GM12875 (cell line): Measurements from ENCODE around the gene COL16A1.

Experiments used
- H3K4me3 ChIP-seq: one replicate; pipeline ENCODE4 v1.5.1; 2011; ENCODE audit warnings: low read depth, low read length, control low read depth
- TF ChIP-seq, protein P1 (sequence below): IDR thresholded peaks from 2 replicates; pipeline ENCODE4 v1.5.1; 2011; ENCODE audit warnings: low read depth, mild to moderate bottlenecking, control low read depth, inconsistent platforms, low read length, moderate library complexity, borderline replicate concordance; ENCODE audit not compliant: insufficient read depth

COL16A1 gene

DNA sequence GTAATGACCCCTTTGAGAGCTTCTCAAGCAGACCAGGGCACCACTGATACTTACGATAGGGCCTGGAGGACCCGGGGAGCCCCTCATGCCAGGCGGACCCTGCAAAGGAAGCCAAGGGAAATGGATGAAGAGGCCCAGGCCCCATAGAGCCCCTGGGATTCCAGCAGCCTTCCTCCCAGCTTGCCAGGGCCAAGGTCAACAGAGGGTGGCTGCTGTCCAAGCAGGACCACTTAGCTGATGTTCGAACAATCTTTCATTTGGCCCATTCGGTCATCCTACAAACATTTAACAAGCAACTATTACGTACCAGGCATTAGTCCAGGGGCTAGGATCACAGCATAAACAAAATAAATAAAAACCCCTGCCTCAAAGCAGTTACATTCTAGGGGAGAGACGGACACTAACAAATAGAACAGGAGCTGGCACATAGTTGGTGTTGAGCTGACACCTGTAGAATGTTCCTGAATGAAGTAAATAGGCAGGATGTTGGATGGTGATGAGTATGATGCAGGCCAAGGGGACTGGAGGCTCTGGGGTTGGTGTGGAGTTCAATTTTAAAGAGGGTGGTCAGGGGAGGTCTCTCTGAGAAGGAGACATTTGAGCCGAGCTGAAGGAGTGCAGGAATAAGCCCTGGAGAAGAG is 32.1 kb downstream of the COL16A1 start:
- TF ChIP-seq, protein P1, sequence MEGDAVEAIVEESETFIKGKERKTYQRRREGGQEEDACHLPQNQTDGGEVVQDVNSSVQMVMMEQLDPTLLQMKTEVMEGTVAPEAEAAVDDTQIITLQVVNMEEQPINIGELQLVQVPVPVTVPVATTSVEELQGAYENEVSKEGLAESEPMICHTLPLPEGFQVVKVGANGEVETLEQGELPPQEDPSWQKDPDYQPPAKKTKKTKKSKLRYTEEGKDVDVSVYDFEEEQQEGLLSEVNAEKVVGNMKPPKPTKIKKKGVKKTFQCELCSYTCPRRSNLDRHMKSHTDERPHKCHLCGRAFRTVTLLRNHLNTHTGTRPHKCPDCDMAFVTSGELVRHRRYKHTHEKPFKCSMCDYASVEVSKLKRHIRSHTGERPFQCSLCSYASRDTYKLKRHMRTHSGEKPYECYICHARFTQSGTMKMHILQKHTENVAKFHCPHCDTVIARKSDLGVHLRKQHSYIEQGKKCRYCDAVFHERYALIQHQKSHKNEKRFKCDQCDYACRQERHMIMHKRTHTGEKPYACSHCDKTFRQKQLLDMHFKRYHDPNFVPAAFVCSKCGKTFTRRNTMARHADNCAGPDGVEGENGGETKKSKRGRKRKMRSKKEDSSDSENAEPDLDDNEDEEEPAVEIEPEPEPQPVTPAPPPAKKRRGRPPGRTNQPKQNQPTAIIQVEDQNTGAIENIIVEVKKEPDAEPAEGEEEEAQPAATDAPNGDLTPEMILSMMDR, result no peak
- no peak overlapping the region for H3K4me3 ChIP-seq

DNA sequence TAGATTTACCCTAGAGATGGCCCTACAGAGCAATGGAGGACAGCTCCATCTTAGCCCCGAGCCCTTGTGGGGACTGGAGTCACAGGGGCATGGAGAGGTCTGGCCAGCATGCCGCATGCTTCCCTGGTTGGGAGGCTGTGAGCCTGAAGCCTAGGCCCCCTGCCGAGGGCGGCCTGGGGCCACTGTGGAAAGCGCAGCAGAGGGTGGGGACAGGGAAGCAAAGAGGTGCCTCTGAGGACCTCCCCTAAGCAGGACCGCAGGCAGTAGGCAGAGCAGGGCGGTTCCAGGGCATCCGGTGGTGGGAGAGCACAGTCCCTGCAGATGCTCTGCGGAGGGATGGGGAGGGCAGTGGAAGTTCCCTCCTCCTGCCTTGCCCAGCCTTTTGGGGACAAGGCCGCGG is 32.7 kb downstream of the COL16A1 start:
- no peak overlapping the region for H3K4me3 ChIP-seq
- TF ChIP-seq, protein P1, result no peak

DNA sequence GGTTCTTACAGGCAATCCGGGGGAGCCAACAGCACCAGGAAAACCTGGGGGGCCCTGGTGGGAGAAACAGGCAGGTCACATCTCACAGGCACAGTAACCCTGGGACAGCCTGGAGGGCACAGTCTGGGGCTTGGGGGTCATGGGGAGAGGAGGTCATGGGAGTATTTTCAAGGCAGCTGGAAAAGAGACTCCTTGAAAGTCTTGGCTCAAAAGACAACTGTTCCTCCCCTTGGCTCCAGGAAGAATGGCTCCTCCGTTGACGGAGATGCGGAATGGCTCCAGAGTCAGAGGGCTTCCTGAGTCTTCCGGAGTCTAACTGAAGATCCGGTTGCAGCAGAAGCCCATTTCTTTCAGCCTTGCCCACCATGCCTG is 33.2 kb downstream of the COL16A1 start:
- TF ChIP-seq, protein P1, result no peak
- H3K4me3 ChIP-seq, result no peak overlapping the region

DNA sequence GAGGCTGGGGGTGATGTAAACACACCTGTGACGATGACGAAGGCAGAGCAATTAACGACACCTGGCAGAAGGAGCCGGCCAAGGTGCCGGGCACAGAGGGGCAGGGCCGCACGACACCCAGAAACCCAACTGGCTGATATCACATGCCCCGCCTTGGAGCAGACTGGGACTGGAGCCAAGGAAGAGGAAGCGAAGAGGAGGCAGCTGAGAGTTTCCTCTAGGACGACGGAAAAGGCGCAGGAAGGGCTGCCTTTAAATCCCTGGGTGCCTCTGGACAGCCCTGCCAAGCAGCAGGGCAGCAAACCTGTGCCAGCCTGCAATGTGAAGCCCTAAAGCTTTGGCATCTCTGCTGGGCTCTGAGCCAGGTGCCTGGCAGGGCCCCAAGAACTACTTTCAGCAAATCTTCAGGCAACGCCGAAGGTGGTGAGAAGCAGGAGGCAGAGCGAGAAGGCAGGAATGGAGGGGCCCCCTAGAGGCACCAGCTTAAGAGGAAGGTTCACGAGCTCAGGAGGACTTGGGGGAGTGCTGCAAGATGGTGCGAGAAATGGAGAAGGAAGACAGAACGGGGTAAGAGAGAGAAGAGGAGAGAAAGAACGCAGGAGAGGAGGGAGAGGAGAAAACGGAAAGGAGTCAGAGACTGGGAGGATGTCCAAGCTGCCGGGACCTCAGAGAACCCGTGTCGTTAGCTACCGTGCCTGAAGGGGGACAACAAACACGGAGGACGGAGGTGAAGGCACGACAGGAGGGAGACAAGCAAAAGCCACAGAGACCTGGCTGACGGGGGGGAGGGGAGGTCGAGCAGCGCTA is 33.8 kb downstream of the COL16A1 start:
- TF ChIP-seq, protein P1, result no peak
- H3K4me3 ChIP-seq, result no peak overlapping the region

DNA sequence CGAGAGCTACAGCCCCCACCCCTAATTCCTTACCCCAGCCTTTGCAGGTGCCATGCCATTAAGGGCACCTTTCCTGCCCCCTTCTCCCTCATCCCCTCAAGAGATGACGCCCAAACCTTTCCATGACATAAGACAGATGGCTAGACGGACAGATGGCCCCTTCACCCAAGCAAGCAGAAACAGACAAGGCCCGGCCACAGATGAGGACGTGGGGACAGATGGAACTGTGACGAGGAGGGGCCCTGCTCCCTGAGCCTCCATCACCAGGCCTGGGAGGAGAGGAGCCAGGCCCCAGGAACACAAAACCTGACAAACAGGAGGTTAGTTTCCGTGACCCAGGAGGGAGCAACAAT is 34.4 kb downstream of the COL16A1 start:
- H3K4me3 ChIP-seq, result no peak overlapping the region
- TF ChIP-seq, protein P1, result no peak

DNA sequence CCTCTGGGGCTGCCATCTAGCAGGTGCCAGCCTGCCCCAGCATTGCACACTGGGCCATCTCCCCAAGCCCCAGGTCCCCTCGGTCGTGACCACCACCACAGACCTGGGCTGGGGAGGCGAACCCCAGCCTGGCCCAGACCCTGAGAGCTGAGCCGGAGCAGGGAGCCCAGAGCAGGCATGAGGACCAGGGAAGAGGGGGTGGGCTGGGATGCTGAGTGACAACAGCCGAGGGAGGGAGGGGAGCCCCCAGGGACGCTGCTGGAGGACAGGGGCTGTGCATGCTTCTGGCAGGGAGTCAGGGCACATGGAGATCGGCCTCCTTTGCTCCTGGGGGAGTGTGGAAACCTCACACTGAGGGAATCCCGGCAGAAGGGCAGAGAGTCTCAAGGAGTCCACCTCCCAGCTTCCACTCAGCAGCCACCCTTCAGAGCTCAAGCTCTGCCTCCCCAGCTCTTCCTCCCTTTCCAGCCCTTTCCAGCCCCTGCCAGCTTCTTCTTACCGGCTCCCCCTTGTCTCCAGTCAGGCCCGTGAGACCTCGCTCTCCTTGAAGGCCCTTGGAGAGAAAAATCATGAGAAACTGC is 35.4 kb downstream of the COL16A1 start:
- TF ChIP-seq, protein P1, result no peak
- no peak overlapping the region for H3K4me3 ChIP-seq
